HepG2 (cell line): Measurements from ENCODE around the gene MED13.

Experiments
- ESRRA ChIP-seq: sonication (generic); formaldehyde crosslinking; IDR thresholded peaks from 2 replicates; pipeline ENCODE4 v1.5.1; 2020; ENCODE audit warnings: mild to moderate bottlenecking, low read depth, missing genetic modification reagents
- FOXA3 ChIP-seq: IDR thresholded peaks from 2 replicates; pipeline ENCODE4 v1.6.1; 2016; ENCODE audit warnings: missing genetic modification reagents, missing compliant biosample characterization
- KAT7 ChIP-seq: IDR thresholded peaks from 2 replicates; pipeline ENCODE4 v1.6.1; 2018; ENCODE audit warnings: borderline replicate concordance, missing compliant biosample characterization
- PCBP1 ChIP-seq: fragments of 200-400 bp; formaldehyde crosslinking; IDR thresholded peaks from 2 replicates; pipeline ENCODE4 v1.6.1; 2017; ENCODE audit warnings: mild to moderate bottlenecking, low read depth, low read length, borderline replicate concordance
- PRDM10 ChIP-seq: sonication (generic); formaldehyde crosslinking; IDR thresholded peaks from 2 replicates; pipeline ENCODE4 v1.4.0; 2020; ENCODE audit warnings: low read depth, missing genetic modification reagents
- TAF1 ChIP-seq: sonication (generic); formaldehyde crosslinking; IDR thresholded peaks from 2 replicates; pipeline ENCODE4 v1.4.0; 2020; ENCODE audit warnings: missing genetic modification reagents
- ZIK1 ChIP-seq: sonication (generic); formaldehyde crosslinking; IDR thresholded peaks from 2 replicates; pipeline ENCODE4 v1.5.0; 2020; ENCODE audit warnings: mild to moderate bottlenecking, low read depth, missing genetic modification reagents, borderline replicate concordance
- TF ChIP-seq, protein P1 (sequence below), 2 experiments: IDR thresholded peaks; 2 replicates each; pipeline ENCODE4 v1.6.1; 2011 to 2012; ENCODE audit warnings: low read length in 2 of 2, borderline replicate concordance in 1 of 2, low read depth in 1 of 2, mild to moderate bottlenecking in 1 of 2, moderate library complexity in 1 of 2

- TF ChIP-seq PCBP1 (no peak), PRDM10 (no peak), KAT7 (no peak), TAF1 (CRISPR knock-in tag) (no peak), ZIK1 (CRISPR knock-in tag) (no peak), FOXA3 (CRISPR knock-in tag) (no peak), ESRRA (CRISPR knock-in tag) (no peak)
- TF ChIP-seq, protein P1, sequence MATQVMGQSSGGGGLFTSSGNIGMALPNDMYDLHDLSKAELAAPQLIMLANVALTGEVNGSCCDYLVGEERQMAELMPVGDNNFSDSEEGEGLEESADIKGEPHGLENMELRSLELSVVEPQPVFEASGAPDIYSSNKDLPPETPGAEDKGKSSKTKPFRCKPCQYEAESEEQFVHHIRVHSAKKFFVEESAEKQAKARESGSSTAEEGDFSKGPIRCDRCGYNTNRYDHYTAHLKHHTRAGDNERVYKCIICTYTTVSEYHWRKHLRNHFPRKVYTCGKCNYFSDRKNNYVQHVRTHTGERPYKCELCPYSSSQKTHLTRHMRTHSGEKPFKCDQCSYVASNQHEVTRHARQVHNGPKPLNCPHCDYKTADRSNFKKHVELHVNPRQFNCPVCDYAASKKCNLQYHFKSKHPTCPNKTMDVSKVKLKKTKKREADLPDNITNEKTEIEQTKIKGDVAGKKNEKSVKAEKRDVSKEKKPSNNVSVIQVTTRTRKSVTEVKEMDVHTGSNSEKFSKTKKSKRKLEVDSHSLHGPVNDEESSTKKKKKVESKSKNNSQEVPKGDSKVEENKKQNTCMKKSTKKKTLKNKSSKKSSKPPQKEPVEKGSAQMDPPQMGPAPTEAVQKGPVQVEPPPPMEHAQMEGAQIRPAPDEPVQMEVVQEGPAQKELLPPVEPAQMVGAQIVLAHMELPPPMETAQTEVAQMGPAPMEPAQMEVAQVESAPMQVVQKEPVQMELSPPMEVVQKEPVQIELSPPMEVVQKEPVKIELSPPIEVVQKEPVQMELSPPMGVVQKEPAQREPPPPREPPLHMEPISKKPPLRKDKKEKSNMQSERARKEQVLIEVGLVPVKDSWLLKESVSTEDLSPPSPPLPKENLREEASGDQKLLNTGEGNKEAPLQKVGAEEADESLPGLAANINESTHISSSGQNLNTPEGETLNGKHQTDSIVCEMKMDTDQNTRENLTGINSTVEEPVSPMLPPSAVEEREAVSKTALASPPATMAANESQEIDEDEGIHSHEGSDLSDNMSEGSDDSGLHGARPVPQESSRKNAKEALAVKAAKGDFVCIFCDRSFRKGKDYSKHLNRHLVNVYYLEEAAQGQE (IDR thresholded peaks at IDR 0.05; ENCODE audit: borderline replicate concordance in 1 of 2, low read depth in 1 of 2, low read length in 2 of 2) = no peak
These were observed 122.0 kb downstream of the MED13 start for GRCh38 chr17:61943117-61943516.
